Keratinocyte (primary cell): ENCODE data around the gene POU2F2. TPM values are rescaled to one million over a fixed set of nuclear protein-coding genes. Genes with fewer than 3 reads are reported as not detected.

Experiments used
- DNase-seq: peaks from one replicate; pipeline ENCODE4 v3.0.0-alpha.2; 2011; ENCODE audit warnings: low read depth, missing footprints, low spot score
- FAIRE-seq: peaks from 2 replicates; lab custom pipeline; 2011; peaks lifted over from hg19 to GRCh38; lab: Jason Lieb, UNC
- H2AFZ ChIP-seq: 2 replicates; pipeline ENCODE4 v1.6.0; 2012; ENCODE audit warnings: low read length, control low read depth, inconsistent platforms; ENCODE audit not compliant: control insufficient read depth
- H3K27ac ChIP-seq: 2 replicates; pipeline ENCODE4 v1.5.1; 2011; ENCODE audit warnings: low read length; ENCODE audit not compliant: control insufficient read depth, insufficient read depth
- H3K27me3 ChIP-seq: 3 replicates; pipeline ENCODE4 v1.6.0; 2011; ENCODE audit warnings: low read length; ENCODE audit not compliant: control insufficient read depth, insufficient read depth; ENCODE audit errors: extremely low read depth
- H3K36me3 ChIP-seq, 2 experiments: 2 replicates in 1 of 2; 3 replicates in 1 of 2; pipeline ENCODE4 v1.5.1; 2011; ENCODE audit warnings: low read length in 2 of 2, mild to moderate bottlenecking in 1 of 2; ENCODE audit not compliant: control insufficient read depth in 2 of 2, insufficient read depth in 2 of 2; ENCODE audit errors: extremely low read depth in 1 of 2
- H3K4me1 ChIP-seq: 3 replicates; pipeline ENCODE4 v1.5.1; 2011; ENCODE audit warnings: low read length; ENCODE audit not compliant: control insufficient read depth, insufficient read depth; ENCODE audit errors: extremely low read depth
- H3K4me2 ChIP-seq: 3 replicates; pipeline ENCODE4 v1.6.0; 2011; ENCODE audit warnings: low read depth, low read length; ENCODE audit not compliant: control insufficient read depth, insufficient read depth; ENCODE audit errors: extremely low read depth
- H3K4me3 ChIP-seq, 3 experiments: fragments of 200-600 bp in 1 of 3; sonication (generic) in 1 of 3; 2 replicates in 2 of 3; 3 replicates in 1 of 3; pipeline ENCODE4 v1.5.1; 2011 to 2016; ENCODE audit warnings: low read length in 3 of 3, mild to moderate bottlenecking in 3 of 3, control low read depth in 2 of 3, inconsistent platforms in 1 of 3, low read depth in 1 of 3, mixed read lengths in 1 of 3, mixed run types in 1 of 3, moderate library complexity in 1 of 3; ENCODE audit not compliant: control insufficient read depth in 2 of 3, insufficient read depth in 2 of 3; ENCODE audit errors: extremely low read depth in 1 of 3
- H3K79me2 ChIP-seq: 2 replicates; pipeline ENCODE4 v1.6.0; 2012; ENCODE audit warnings: low read length; ENCODE audit not compliant: control insufficient read depth, insufficient read depth
- H3K9ac ChIP-seq: 3 replicates; pipeline ENCODE4 v1.6.0; 2011; ENCODE audit warnings: low read length; ENCODE audit not compliant: control insufficient read depth, insufficient read depth; ENCODE audit errors: extremely low read depth
- H3K9me1 ChIP-seq: 3 replicates; pipeline ENCODE4 v1.6.0; 2011; ENCODE audit warnings: low read length; ENCODE audit not compliant: control insufficient read depth, insufficient read depth; ENCODE audit errors: extremely low read depth
- H3K9me3 ChIP-seq: 2 replicates; pipeline ENCODE4 v1.5.1; 2012; ENCODE audit warnings: low read depth, low read length; ENCODE audit not compliant: control insufficient read depth
- H4K20me1 ChIP-seq: 3 replicates; pipeline ENCODE4 v1.6.0; 2011; ENCODE audit warnings: low read length; ENCODE audit not compliant: control insufficient read depth, insufficient read depth; ENCODE audit errors: extremely low read depth
- CTCF ChIP-seq, 3 experiments: IDR thresholded peaks in 1 of 3; conservative IDR thresholded peaks in 1 of 3; optimal IDR thresholded peaks in 1 of 3; 2 replicates in 2 of 3; 3 replicates in 1 of 3; pipeline versions ENCODE3 to v1.5.1; 2011; ENCODE audit warnings: low read length in 3 of 3, mild to moderate bottlenecking in 3 of 3, moderate library complexity in 2 of 3, control low read depth in 1 of 3, inconsistent platforms in 1 of 3; ENCODE audit not compliant: insufficient read depth in 2 of 3; ENCODE audit errors: extremely low read depth in 1 of 3
- EZH2 ChIP-seq: IDR thresholded peaks from one replicate; pipeline ENCODE4 v1.6.1; 2012; ENCODE audit warnings: inconsistent platforms, mild to moderate bottlenecking, low read length, moderate library complexity
- dilution Hi-C: fragments of 300-500 bp; cut with MboI; formaldehyde crosslinking; loops from one replicate; pipeline ENCODE4 v1.7.0; 2020; ENCODE audit warnings: low sequenced_read_pairs; ENCODE audit not compliant: extremely low pct_ligation_motif_present
- polyA plus RNA-seq, 5 experiments: library from polyadenylated mRNA; depleted of rRNA in 3 of 5; stranded (reverse) in 3 of 5; stranded (forward) in 1 of 5; unstranded in 1 of 5; fragments of >200 nt; gene quantifications; 1 replicate in 1 of 5; 2 replicates in 3 of 5; 3 replicates in 1 of 5; pipeline versions ENCODE4 v1.2.1 to v1.2.3, GENCODE V29; 2011 to 2012; ENCODE audit warnings: missing spikeins in 2 of 5, low read depth in 1 of 5, low replicate concordance in 1 of 5

POU2F2 gene
- polyA plus RNA-seq, 1 donor (not counting 4 experiments of a cell fraction or from before 2014, with no cell fraction given), result 7.0 TPM

GRCh38 chr19:42078058-42078457 lies 54.2 kb downstream of the POU2F2 start:
- Histone ChIP-seq H4K20me1 (peaks cover 29% of the 10 kb centered on the region), H3K4me3 (peak overlapping the region in 1 of 3 experiments; percentile 92), H2AFZ (no peak overlapping the region), H3K9ac (no peak overlapping the region), H3K9me1 (peaks cover 10% of the 10 kb centered on the region), H3K4me1 (peaks cover 35% of the 10 kb centered on the region), H3K9me3 (no peaks in the 10 kb centered on the region), H3K27ac (no peak overlapping the region), H3K79me2 (peaks cover 61% of the 10 kb centered on the region), H3K4me2 (peak overlapping the region; percentile 84), H3K36me3 (peaks cover 26 to 28% of the 10 kb centered on the region in 2 experiments), H3K27me3 (no peaks in the 10 kb centered on the region)
- FAIRE-seq, result no peak
- no peak for DNase-seq
- TF ChIP-seq CTCF (optimal IDR thresholded peaks at IDR 0.05 in 1 of 3, IDR thresholded peaks at IDR 0.05 in 1 of 3, conservative IDR thresholded peaks at IDR 0.05 in 1 of 3; ENCODE audit: extremely low read depth in 1 of 3, insufficient read depth in 2 of 3, low read length in 3 of 3) (no peak), EZH2 (no peak)
- dilution Hi-C loops, result no loop called here

- dilution Hi-C loops, result no loop called here
- H3K79me2 ChIP-seq, result peaks cover 55% of the 10 kb centered on the region
- H3K9me1 ChIP-seq, result peaks cover 10% of the 10 kb centered on the region
- DNase-seq, result no peak
- H3K36me3 ChIP-seq, result peaks cover 20 to 22% of the 10 kb centered on the region in 2 experiments
- H3K9me3 ChIP-seq, result no peaks in the 10 kb centered on the region
- peak overlapping the region; percentile 82 to 92 (median 89) for H3K4me3 ChIP-seq
- peak overlapping the region; percentile 100 for H3K9ac ChIP-seq
- FAIRE-seq, result no peak
- H3K4me1 ChIP-seq, result peaks cover 37% of the 10 kb centered on the region
- no peaks in the 10 kb centered on the region for H3K27me3 ChIP-seq
- peaks cover 27% of the 10 kb centered on the region for H4K20me1 ChIP-seq
- peak overlapping the region; percentile 84 for H3K4me2 ChIP-seq
- TF ChIP-seq CTCF (optimal IDR thresholded peaks at IDR 0.05 in 1 of 3, IDR thresholded peaks at IDR 0.05 in 1 of 3, conservative IDR thresholded peaks at IDR 0.05 in 1 of 3; ENCODE audit: extremely low read depth in 1 of 3, insufficient read depth in 2 of 3, low read length in 3 of 3) (no peak), EZH2 (no peak)
- H2AFZ ChIP-seq, result no peak overlapping the region
- H3K27ac ChIP-seq, result peak overlapping the region; percentile 100
Measured at GRCh38 chr19:42076380-42076944, 55.8 kb downstream of the POU2F2 start.
